ENCODE measurements around the gene CFAP299. TPM values are rescaled to one million over a fixed set of nuclear protein-coding genes. Genes with fewer than 3 reads are reported as not detected.

CFAP299 gene
- total RNA-seq, 1 donor from 2014 or later, result not detected

GRCh38 chr4:80386281-80386886, 50.9 kb downstream of the CFAP299 start:
- no peak for DNase-seq (ENCODE audit: low spot score)
- H3K36me3 Mint-ChIP-seq (ENCODE audit: low read depth, unreplicated experiment), result no peaks in the 10 kb centered on the region
- H3K4me3 Mint-ChIP-seq (ENCODE audit: unreplicated experiment), result no peak overlapping the region
- H3K9me3 Mint-ChIP-seq (ENCODE audit: unreplicated experiment), result no peaks in the 10 kb centered on the region
- no peaks in the 10 kb centered on the region for H3K27me3 Mint-ChIP-seq (ENCODE audit: unreplicated experiment)
- no peak overlapping the region for H3K27ac Mint-ChIP-seq (ENCODE audit: unreplicated experiment)
- peaks cover 4% of the 10 kb centered on the region for H3K4me1 Mint-ChIP-seq (ENCODE audit: unreplicated experiment)
- TF ChIP-seq CTCF (IDR thresholded peaks at IDR 0.05; ENCODE audit: unreplicated experiment), result no peak

DNA sequence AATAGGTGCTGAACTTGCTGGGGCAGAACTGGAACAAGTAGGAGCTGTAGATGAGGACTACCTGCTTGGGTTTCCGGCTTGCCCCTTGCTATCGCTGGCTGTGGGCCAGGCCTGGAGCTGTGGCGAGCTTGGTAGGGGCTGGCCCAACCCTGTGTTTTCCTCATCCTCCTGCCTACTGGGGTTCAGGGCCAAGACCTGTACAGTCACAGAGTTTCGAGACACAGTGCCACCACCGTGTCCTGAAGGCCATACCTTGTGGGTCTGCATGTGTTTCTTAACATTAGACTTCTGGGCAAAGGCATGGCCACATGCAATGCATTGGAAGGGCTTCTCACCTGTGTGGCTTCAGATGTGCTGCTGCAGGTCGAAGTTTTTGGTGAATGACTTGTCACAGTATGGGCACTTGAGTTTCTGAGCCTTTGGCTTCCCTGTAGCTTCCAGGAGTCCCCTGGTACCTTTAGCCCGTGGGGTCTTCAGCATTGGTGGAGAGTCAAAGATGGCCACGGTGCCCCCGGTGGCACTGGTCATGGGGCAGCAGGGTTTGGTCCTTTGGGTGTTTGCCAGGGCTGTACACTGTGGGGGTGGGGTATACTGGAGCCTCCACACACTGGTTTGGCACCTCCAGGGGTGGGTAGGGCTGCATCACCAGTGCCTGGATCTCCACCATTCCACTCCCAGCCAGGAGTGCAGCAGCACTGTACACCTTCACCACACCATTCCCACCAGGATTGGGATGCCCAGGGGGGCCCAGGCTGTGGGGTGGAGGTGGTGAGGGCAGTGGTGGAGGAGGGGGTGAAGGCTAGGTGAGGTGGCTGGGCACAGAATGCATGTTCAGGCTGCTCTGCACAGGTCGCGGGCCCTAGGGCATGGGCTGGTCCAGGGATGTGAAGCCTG, 52.1 kb downstream of the CFAP299 start:
- no peaks in the 10 kb centered on the region for H3K27me3 Mint-ChIP-seq (ENCODE audit: unreplicated experiment)
- no peak overlapping the region for H3K4me3 Mint-ChIP-seq (ENCODE audit: unreplicated experiment)
- no peak overlapping the region for H3K27ac Mint-ChIP-seq (ENCODE audit: unreplicated experiment)
- no peaks in the 10 kb centered on the region for H3K9me3 Mint-ChIP-seq (ENCODE audit: unreplicated experiment)
- TF ChIP-seq CTCF (IDR thresholded peaks at IDR 0.05; ENCODE audit: unreplicated experiment), result no peak
- peaks cover 4% of the 10 kb centered on the region for H3K4me1 Mint-ChIP-seq (ENCODE audit: unreplicated experiment)
- no peak for DNase-seq (ENCODE audit: low spot score)
- no peaks in the 10 kb centered on the region for H3K36me3 Mint-ChIP-seq (ENCODE audit: low read depth, unreplicated experiment)

DNA sequence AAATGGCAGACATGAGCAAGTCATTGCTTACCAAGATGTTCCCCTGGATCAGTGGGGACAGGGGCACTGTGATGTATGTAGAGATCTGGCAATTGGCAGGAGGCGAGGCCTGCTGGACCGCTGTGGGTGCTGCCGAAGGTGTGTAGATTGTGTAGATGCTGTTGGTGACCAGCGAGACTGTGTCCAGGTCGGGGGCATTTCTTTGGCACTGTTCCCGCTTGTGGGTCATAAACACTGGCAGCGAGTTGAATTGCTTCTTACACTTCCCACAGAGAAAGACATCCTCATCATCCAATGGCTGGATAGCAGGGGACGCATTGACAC, 52.7 kb downstream of the CFAP299 start:
- no peak for TF ChIP-seq CTCF (IDR thresholded peaks at IDR 0.05; ENCODE audit: unreplicated experiment)
- H3K27ac Mint-ChIP-seq (ENCODE audit: unreplicated experiment), result no peak overlapping the region
- no peaks in the 10 kb centered on the region for H3K27me3 Mint-ChIP-seq (ENCODE audit: unreplicated experiment)
- peaks cover 4% of the 10 kb centered on the region for H3K4me1 Mint-ChIP-seq (ENCODE audit: unreplicated experiment)
- DNase-seq (ENCODE audit: low spot score), result no peak
- no peaks in the 10 kb centered on the region for H3K36me3 Mint-ChIP-seq (ENCODE audit: low read depth, unreplicated experiment)
- H3K9me3 Mint-ChIP-seq (ENCODE audit: unreplicated experiment), result no peaks in the 10 kb centered on the region
- no peak overlapping the region for H3K4me3 Mint-ChIP-seq (ENCODE audit: unreplicated experiment)

DNA sequence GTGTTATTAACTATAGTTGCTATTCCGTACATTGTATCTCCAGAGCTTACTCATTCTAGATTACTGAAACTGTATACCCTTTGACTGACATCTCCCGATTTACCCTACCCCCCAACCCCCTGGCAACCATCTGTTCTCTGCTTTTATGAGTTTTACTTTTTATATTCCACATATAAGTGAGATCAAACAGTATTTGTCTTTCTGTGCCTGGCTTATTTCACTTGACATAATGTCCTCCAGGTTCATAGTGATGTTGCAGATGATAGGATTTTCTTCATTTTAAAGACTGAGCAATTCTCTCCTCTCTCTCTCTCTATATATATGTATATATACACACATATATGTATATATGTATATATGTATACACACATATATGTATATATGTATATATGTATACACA, 54.6 kb downstream of the CFAP299 start:
- Mint-ChIP-seq H3K27ac (ENCODE audit: unreplicated experiment) (no peak overlapping the region), H3K27me3 (ENCODE audit: unreplicated experiment) (no peaks in the 10 kb centered on the region), H3K4me1 (ENCODE audit: unreplicated experiment) (no peaks in the 10 kb centered on the region), H3K4me3 (ENCODE audit: unreplicated experiment) (no peak overlapping the region), H3K36me3 (ENCODE audit: low read depth, unreplicated experiment) (no peaks in the 10 kb centered on the region), H3K9me3 (ENCODE audit: unreplicated experiment) (no peaks in the 10 kb centered on the region)
- no peak for TF ChIP-seq CTCF (IDR thresholded peaks at IDR 0.05; ENCODE audit: unreplicated experiment)
- no peak for DNase-seq (ENCODE audit: low spot score)

Measured in endothelial cell (in vitro differentiated cells).